ENCODE data around the gene ZNF124. TPM values are rescaled to one million over a fixed set of nuclear protein-coding genes. Genes with fewer than 3 reads are reported as not detected.
"Not testable (repeated sequence)": the region's sequence is repeated elsewhere in the genome, so short reads cannot be mapped to it uniquely, and the experiment has no call there.

ZNF124 gene
- polyA plus RNA-seq, 1 donor from 2014 or later: 23.6 TPM

DNA sequence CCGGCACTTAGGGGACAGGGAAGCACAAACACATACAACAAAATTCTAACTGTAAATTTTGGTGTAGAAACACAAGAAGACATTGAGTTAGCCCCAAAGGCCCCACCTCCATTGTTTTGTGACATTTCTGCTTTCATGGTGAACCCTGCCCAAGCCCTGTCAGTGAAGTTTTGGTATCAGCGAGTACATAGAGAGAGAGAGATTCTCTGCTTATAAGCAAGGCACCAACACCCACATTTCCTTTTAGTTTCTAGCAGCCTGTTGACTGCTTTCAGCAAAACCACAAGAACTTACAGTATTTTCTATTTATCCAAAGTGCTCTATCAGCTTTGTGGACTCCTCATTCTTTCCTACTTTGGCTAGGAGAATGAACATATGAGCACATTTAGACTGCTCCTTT, 24.0 kb downstream of the ZNF124 start:
- TF ChIP-seq MXI1 (conservative IDR thresholded peaks at IDR 0.05; ENCODE audit: poor library complexity, severe bottlenecking) (no peak), TAF1 (IDR thresholded peaks at IDR 0.05; ENCODE audit: low read depth) (no peak), EP300 (conservative IDR thresholded peaks at IDR 0.05; ENCODE audit: poor library complexity, severe bottlenecking) (no peak), SMC3 (conservative IDR thresholded peaks at IDR 0.05; ENCODE audit: poor library complexity) (no peak), EZH2 (IDR thresholded peaks at IDR 0.05; ENCODE audit: borderline replicate concordance, insufficient read depth, low read length, poor library complexity, severe bottlenecking) (no peak), POLR2AphosphoS5 (IDR thresholded peaks at IDR 0.05) (no peak), RAD21 (conservative IDR thresholded peaks at IDR 0.05) (no peak)
- TF ChIP-seq, protein P1, sequence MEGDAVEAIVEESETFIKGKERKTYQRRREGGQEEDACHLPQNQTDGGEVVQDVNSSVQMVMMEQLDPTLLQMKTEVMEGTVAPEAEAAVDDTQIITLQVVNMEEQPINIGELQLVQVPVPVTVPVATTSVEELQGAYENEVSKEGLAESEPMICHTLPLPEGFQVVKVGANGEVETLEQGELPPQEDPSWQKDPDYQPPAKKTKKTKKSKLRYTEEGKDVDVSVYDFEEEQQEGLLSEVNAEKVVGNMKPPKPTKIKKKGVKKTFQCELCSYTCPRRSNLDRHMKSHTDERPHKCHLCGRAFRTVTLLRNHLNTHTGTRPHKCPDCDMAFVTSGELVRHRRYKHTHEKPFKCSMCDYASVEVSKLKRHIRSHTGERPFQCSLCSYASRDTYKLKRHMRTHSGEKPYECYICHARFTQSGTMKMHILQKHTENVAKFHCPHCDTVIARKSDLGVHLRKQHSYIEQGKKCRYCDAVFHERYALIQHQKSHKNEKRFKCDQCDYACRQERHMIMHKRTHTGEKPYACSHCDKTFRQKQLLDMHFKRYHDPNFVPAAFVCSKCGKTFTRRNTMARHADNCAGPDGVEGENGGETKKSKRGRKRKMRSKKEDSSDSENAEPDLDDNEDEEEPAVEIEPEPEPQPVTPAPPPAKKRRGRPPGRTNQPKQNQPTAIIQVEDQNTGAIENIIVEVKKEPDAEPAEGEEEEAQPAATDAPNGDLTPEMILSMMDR (IDR thresholded peaks at IDR 0.05; ENCODE audit: poor library complexity, severe bottlenecking): no peak
- TF ChIP-seq, protein P2, sequence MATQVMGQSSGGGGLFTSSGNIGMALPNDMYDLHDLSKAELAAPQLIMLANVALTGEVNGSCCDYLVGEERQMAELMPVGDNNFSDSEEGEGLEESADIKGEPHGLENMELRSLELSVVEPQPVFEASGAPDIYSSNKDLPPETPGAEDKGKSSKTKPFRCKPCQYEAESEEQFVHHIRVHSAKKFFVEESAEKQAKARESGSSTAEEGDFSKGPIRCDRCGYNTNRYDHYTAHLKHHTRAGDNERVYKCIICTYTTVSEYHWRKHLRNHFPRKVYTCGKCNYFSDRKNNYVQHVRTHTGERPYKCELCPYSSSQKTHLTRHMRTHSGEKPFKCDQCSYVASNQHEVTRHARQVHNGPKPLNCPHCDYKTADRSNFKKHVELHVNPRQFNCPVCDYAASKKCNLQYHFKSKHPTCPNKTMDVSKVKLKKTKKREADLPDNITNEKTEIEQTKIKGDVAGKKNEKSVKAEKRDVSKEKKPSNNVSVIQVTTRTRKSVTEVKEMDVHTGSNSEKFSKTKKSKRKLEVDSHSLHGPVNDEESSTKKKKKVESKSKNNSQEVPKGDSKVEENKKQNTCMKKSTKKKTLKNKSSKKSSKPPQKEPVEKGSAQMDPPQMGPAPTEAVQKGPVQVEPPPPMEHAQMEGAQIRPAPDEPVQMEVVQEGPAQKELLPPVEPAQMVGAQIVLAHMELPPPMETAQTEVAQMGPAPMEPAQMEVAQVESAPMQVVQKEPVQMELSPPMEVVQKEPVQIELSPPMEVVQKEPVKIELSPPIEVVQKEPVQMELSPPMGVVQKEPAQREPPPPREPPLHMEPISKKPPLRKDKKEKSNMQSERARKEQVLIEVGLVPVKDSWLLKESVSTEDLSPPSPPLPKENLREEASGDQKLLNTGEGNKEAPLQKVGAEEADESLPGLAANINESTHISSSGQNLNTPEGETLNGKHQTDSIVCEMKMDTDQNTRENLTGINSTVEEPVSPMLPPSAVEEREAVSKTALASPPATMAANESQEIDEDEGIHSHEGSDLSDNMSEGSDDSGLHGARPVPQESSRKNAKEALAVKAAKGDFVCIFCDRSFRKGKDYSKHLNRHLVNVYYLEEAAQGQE (IDR thresholded peaks at IDR 0.05; ENCODE audit: borderline replicate concordance): no peak
- peaks cover 14% of the 10 kb centered on the region for H3K9me3 ChIP-seq (ENCODE audit: low read length)
- no peak overlapping the region for H3K9ac ChIP-seq (ENCODE audit: low read length)
- no peak overlapping the region for H3K4me3 ChIP-seq (ENCODE audit: low read length)
- H3K9me2 ChIP-seq (ENCODE audit: insufficient read depth, low read length): no peaks in the 10 kb centered on the region
- no peak overlapping the region for H2AFZ ChIP-seq (ENCODE audit: low read depth, low read length)
- H3F3A ChIP-seq (ENCODE audit: insufficient read depth, low read length, poor library complexity, severe bottlenecking): no peaks in the 10 kb centered on the region
- H3K4me2 ChIP-seq (ENCODE audit: low read length): no peak overlapping the region
- no peak overlapping the region for H3K27ac ChIP-seq (ENCODE audit: low read length)
- H3K36me3 ChIP-seq (ENCODE audit: insufficient read depth, low read length): peaks cover 15% of the 10 kb centered on the region
- H4K20me1 ChIP-seq (ENCODE audit: insufficient read depth): no peaks in the 10 kb centered on the region
- no peaks in the 10 kb centered on the region for H3K79me2 ChIP-seq (replicated peaks; ENCODE audit: insufficient read depth, low read length)
- no peaks in the 10 kb centered on the region for H3K27me3 ChIP-seq (ENCODE audit: insufficient read depth, low read depth, low read length)

DNA sequence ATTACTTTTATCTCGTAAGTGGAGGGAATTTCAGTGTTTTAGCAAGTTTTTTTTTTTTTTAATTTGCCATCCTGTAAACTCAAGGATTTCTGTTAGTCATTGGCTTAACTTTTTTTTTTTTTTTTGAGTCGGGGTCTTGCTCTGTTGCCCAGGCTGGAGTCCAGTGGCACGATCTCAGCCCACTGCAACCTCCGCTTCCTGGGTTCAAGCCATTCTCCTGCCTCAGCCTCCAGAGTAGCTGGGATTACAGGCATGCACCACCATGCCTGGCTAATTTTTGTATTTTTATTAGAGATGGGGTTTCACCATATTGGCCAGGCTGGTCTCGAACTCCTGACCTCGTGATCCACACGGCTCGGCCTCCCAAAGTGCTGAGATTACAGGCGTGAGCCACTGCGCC, 24.7 kb downstream of the ZNF124 start:
- H2AFZ ChIP-seq (ENCODE audit: low read depth, low read length); H3F3A ChIP-seq (ENCODE audit: insufficient read depth, low read length, poor library complexity, severe bottlenecking); H3K4me2 ChIP-seq (ENCODE audit: low read length); H3K4me3 ChIP-seq (ENCODE audit: low read length); H3K27ac ChIP-seq (ENCODE audit: low read length); H3K79me2 ChIP-seq (replicated peaks; ENCODE audit: insufficient read depth, low read length); H3K27me3 ChIP-seq (ENCODE audit: insufficient read depth, low read depth, low read length); H3K9ac ChIP-seq (ENCODE audit: low read length); H3K9me2 ChIP-seq (ENCODE audit: insufficient read depth, low read length); H4K20me1 ChIP-seq (ENCODE audit: insufficient read depth): not testable (repeated sequence)
- peaks cover 14% of the 10 kb centered on the region for H3K9me3 ChIP-seq (ENCODE audit: low read length)
- H3K36me3 ChIP-seq (ENCODE audit: insufficient read depth, low read length): peaks cover 15% of the 10 kb centered on the region

DNA sequence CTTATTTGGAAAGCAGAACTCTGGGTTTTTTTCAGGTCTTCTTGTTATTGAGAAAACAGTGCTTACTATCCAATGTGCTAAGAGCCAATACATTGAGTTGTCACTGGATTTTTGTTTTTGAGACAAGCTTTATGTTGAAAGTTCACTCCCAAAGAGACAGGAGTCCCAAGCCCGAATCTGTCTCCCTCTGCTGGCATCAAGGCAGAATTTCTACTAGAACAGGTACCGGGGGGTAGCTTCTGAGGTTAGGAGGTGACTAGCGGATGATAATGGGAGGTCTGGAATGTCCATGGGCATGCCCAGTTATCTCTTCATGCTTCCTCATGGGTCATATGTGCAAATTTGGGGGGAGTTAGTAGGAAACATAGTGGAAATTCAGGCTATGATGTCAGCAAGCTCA, 25.1 kb downstream of the ZNF124 start:
- Histone ChIP-seq H3K79me2 (replicated peaks; ENCODE audit: insufficient read depth, low read length) (no peaks in the 10 kb centered on the region), H3K9me3 (ENCODE audit: low read length) (peaks cover 15% of the 10 kb centered on the region), H3K36me3 (ENCODE audit: insufficient read depth, low read length) (peaks cover 19% of the 10 kb centered on the region), H2AFZ (ENCODE audit: low read depth, low read length) (no peak overlapping the region), H3K9me2 (ENCODE audit: insufficient read depth, low read length) (no peaks in the 10 kb centered on the region), H3K27ac (ENCODE audit: low read length) (no peak overlapping the region), H3K4me2 (ENCODE audit: low read length) (no peak overlapping the region), H3K4me3 (ENCODE audit: low read length) (no peak overlapping the region), H3F3A (ENCODE audit: insufficient read depth, low read length, poor library complexity, severe bottlenecking) (no peaks in the 10 kb centered on the region), H3K27me3 (ENCODE audit: insufficient read depth, low read depth, low read length) (no peaks in the 10 kb centered on the region), H4K20me1 (ENCODE audit: insufficient read depth) (no peaks in the 10 kb centered on the region), H3K9ac (ENCODE audit: low read length) (no peak overlapping the region)
- TF ChIP-seq TAF1 (IDR thresholded peaks at IDR 0.05; ENCODE audit: low read depth) (no peak), POLR2AphosphoS5 (IDR thresholded peaks at IDR 0.05) (no peak), SMC3 (conservative IDR thresholded peaks at IDR 0.05; ENCODE audit: poor library complexity) (no peak), EZH2 (IDR thresholded peaks at IDR 0.05; ENCODE audit: borderline replicate concordance, insufficient read depth, low read length, poor library complexity, severe bottlenecking) (no peak), RAD21 (conservative IDR thresholded peaks at IDR 0.05) (no peak), EP300 (conservative IDR thresholded peaks at IDR 0.05; ENCODE audit: poor library complexity, severe bottlenecking) (no peak), MXI1 (conservative IDR thresholded peaks at IDR 0.05; ENCODE audit: poor library complexity, severe bottlenecking) (no peak)
- TF ChIP-seq, protein P2 (IDR thresholded peaks at IDR 0.05; ENCODE audit: borderline replicate concordance): no peak
- TF ChIP-seq, protein P1 (IDR thresholded peaks at IDR 0.05; ENCODE audit: poor library complexity, severe bottlenecking): no peak

All from neural cell (in vitro differentiated cells).